ENCODE measurements around the gene ITM2B. TPM values are rescaled to one million over a fixed set of nuclear protein-coding genes. Genes with fewer than 3 reads are reported as not detected.

Gene ITM2B
- total RNA-seq, 1 donor from 2014 or later: 127 TPM

DNA sequence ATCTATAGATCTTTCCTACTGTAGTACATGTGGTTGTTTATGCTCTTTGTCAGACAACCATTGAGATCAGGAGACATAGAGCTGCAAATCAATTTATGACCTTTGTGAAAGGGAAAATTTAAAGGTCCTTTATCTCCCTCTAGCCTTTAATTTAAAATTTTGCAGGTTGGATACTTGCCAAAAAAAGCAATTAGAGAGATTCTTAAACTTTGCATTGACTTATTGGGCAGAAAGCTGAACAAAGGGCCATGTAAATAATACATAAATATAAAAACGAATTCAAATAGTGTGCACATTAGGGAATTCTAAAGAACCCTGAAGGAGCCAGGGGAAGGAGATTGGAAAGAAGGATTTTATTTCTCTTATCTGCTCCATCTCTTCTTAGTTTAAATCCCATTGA, 48.5 kb downstream of the ITM2B start:
- no peaks in the 10 kb centered on the region for H3K4me1 Mint-ChIP-seq
- TF ChIP-seq, protein P1, sequence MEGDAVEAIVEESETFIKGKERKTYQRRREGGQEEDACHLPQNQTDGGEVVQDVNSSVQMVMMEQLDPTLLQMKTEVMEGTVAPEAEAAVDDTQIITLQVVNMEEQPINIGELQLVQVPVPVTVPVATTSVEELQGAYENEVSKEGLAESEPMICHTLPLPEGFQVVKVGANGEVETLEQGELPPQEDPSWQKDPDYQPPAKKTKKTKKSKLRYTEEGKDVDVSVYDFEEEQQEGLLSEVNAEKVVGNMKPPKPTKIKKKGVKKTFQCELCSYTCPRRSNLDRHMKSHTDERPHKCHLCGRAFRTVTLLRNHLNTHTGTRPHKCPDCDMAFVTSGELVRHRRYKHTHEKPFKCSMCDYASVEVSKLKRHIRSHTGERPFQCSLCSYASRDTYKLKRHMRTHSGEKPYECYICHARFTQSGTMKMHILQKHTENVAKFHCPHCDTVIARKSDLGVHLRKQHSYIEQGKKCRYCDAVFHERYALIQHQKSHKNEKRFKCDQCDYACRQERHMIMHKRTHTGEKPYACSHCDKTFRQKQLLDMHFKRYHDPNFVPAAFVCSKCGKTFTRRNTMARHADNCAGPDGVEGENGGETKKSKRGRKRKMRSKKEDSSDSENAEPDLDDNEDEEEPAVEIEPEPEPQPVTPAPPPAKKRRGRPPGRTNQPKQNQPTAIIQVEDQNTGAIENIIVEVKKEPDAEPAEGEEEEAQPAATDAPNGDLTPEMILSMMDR (conservative IDR thresholded peaks at IDR 0.05): no peak
- H3K4me3 Mint-ChIP-seq: no peak overlapping the region
- H3K27ac Mint-ChIP-seq (ENCODE audit: unreplicated experiment): no peak overlapping the region
- no peaks in the 10 kb centered on the region for H3K36me3 Mint-ChIP-seq (ENCODE audit: low read depth)
- peaks cover 6% of the 10 kb centered on the region for H3K9me3 Mint-ChIP-seq
- DNase-seq (ENCODE audit: low read depth, low spot score): no peak
- no peaks in the 10 kb centered on the region for H3K27me3 Mint-ChIP-seq (ENCODE audit: low read depth)

DNA sequence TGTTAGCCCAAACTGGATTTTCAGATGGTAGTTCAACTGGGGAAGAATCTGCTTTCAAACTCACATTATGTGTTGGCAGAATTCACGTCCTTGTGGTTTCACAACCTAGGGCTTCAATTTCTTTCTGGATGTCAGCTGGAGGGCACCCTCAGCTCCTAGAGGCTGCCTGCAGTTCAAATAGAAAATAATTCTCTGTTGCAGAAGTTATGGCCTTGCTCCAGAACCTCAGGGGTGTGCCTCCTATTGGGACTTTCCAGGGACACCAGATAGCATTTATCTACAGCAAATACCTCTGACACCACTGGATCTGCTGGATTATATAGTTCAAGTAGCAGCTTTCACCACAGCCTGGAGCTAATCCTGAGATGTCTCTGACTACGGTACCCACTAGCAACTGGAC, 58.7 kb downstream of the ITM2B start:
- no peaks in the 10 kb centered on the region for H3K4me1 Mint-ChIP-seq
- DNase-seq (ENCODE audit: low read depth, low spot score): no peak
- TF ChIP-seq, protein P1 (conservative IDR thresholded peaks at IDR 0.05): no peak
- H3K27ac Mint-ChIP-seq (ENCODE audit: unreplicated experiment): no peak overlapping the region
- H3K27me3 Mint-ChIP-seq (ENCODE audit: low read depth): no peaks in the 10 kb centered on the region
- H3K4me3 Mint-ChIP-seq: no peak overlapping the region
- H3K36me3 Mint-ChIP-seq (ENCODE audit: low read depth): no peaks in the 10 kb centered on the region
- H3K9me3 Mint-ChIP-seq: no peaks in the 10 kb centered on the region

DNA sequence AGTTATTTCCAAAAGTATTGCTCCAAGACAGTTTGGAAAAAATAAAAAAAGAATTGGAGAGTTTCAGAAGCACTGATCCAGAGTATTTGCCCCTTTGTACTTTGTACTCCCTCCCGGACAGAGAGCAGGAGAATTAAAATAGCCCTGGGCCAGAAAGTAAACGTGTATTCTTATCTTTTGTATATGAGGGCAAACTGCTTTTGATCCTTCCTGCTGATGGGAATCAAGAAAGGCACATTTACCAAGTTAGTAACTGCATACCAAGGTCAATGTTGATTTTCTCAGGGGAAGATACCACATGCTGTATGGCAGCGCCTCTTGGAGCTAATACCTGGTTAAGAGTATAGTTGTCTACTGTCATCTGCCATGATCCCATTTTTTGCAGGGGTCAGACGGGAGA, 59.6 kb downstream of the ITM2B start:
- H3K36me3 Mint-ChIP-seq (ENCODE audit: low read depth): no peaks in the 10 kb centered on the region

DNA sequence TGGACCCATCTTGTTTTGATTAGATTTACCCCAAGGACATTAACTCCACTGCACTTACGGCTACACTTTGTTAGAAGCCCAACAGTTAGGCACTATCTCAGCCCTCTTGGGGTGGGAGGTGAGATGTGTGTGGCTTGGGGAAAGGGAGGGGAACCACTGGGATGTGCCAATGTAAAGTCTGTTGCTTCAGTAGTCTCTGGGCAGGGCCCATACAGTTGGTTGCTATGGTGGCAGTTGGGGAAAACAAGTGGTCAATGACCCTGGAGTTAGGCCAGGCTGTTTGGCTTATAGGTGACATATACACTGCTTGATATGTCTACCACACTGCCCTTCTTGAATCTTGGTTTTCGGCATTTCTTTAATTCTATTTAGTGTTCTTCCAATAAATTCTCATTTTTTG, 61.6 kb downstream of the ITM2B start:
- Mint-ChIP-seq H3K4me3 (no peak overlapping the region), H3K4me1 (peaks cover 3% of the 10 kb centered on the region), H3K27ac (ENCODE audit: unreplicated experiment) (no peak overlapping the region), H3K27me3 (ENCODE audit: low read depth) (no peaks in the 10 kb centered on the region), H3K36me3 (ENCODE audit: low read depth) (no peaks in the 10 kb centered on the region), H3K9me3 (no peaks in the 10 kb centered on the region)
- no peak for DNase-seq (ENCODE audit: low read depth, low spot score)
- TF ChIP-seq, protein P1 (conservative IDR thresholded peaks at IDR 0.05): no peak

More for the DNA sequence above, 59.6 kb downstream of the ITM2B start:
- Mint-ChIP-seq H3K4me1 (no peaks in the 10 kb centered on the region), H3K9me3 (no peaks in the 10 kb centered on the region), H3K27ac (ENCODE audit: unreplicated experiment) (no peak overlapping the region), H3K27me3 (ENCODE audit: low read depth) (no peaks in the 10 kb centered on the region), H3K4me3 (no peak overlapping the region)
- TF ChIP-seq, protein P1 (conservative IDR thresholded peaks at IDR 0.05): no peak
- DNase-seq (ENCODE audit: low read depth, low spot score): no peak

DNA sequence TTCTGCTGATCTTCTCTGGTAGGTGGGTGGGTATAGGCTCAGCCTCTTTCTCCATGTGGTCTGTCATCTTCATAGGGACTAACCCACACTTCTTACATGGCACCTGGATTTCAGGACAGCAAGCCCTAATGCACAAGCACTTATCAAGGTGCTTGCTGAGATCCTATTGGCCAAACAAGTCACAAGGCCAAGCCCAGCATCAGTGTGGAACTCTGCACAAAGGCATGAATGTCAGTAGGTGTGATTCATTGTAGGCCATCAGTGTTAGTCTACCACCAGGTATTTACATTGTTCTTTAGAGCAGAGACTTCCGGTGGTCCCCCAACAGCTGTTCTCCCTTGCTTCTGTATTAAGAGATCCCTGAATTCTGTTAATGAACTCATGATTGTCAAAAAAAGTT, 62.3 kb downstream of the ITM2B start:
- Mint-ChIP-seq H3K4me1 (peaks cover 6% of the 10 kb centered on the region), H3K36me3 (ENCODE audit: low read depth) (no peaks in the 10 kb centered on the region), H3K9me3 (no peaks in the 10 kb centered on the region), H3K27ac (ENCODE audit: unreplicated experiment) (no peak overlapping the region), H3K4me3 (no peak overlapping the region), H3K27me3 (ENCODE audit: low read depth) (no peaks in the 10 kb centered on the region)
- TF ChIP-seq, protein P1 (conservative IDR thresholded peaks at IDR 0.05): no peak
- no peak for DNase-seq (ENCODE audit: low read depth, low spot score)

DNA sequence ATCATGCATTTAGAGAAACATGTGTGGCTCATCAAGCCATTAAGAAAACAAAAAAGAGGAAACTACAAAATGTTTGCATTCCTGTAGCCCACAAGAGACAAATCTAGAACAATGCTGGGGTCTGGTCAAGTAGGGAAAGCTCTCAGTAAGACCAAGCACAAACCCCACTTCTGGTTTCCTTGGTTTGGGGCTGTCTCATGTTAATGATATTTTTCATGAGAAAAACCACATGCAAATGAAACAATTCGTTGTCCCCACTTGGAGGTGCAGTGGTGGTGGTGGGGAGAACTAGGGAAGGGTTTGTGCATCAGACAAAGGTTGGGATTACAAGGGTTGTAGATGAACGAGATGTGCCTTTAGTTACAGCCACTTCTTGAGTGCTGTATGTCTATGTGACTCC, 63.5 kb downstream of the ITM2B start:
- TF ChIP-seq, protein P1 (conservative IDR thresholded peaks at IDR 0.05): no peak
- H3K36me3 Mint-ChIP-seq (ENCODE audit: low read depth): no peaks in the 10 kb centered on the region
- no peak overlapping the region for H3K27ac Mint-ChIP-seq (ENCODE audit: unreplicated experiment)
- peaks cover 6% of the 10 kb centered on the region for H3K4me1 Mint-ChIP-seq
- H3K9me3 Mint-ChIP-seq: no peaks in the 10 kb centered on the region
- H3K4me3 Mint-ChIP-seq: no peak overlapping the region
- H3K27me3 Mint-ChIP-seq (ENCODE audit: low read depth): no peaks in the 10 kb centered on the region
- no peak for DNase-seq (ENCODE audit: low read depth, low spot score)

All from neural crest cell (in vitro differentiated cells).